ENCODE data around the gene CDC42EP2.

GRCh38 chr11:65293909-65294381 lies 20.7 kb upstream of the CDC42EP2 start:
- TF ChIP-seq CTCF (conservative IDR thresholded peaks at IDR 0.05; ENCODE audit: low read length) (no peak), EZH2phosphoT487 (IDR thresholded peaks at IDR 0.05; ENCODE audit: borderline replicate concordance, low read depth, low read length) (no peak)

Data from OCI-LY7 (cell line).